HG03521 (cell line): ENCODE data around the gene PDZD2.

ENCODE experiments used
- ATAC-seq: cut with Tn5 transposase; IDR thresholded peaks from one replicate; pipeline ENCODE4 v1.9.1; 2021; ENCODE audit warnings: mild to moderate bottlenecking, moderate library complexity; ENCODE audit not compliant: unreplicated experiment

The PDZD2 gene

DNA sequence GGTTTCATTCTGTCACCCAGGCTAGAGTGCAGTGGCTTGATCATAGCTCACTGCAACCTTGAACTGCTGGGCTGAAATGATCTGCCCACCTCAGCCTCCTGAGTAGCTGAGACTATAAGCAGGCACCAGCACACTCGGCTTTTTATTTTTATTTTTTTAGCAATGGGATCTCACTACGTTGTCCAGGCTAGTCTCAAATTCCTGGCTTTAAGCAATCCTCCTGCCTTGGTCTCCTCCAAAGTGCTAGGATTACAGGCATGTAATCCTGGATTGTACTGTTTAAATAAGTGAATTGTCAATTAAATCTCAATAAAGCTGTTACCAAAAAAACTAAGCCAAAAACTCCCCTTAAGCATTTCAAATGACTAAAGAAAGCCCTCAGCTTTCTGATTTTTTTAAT, 516.3 kb downstream of the PDZD2 start:
- no peak for ATAC-seq

GRCh38 chr5:32156635-32157034, 517.7 kb downstream of the PDZD2 start:
- ATAC-seq, result no peak

DNA sequence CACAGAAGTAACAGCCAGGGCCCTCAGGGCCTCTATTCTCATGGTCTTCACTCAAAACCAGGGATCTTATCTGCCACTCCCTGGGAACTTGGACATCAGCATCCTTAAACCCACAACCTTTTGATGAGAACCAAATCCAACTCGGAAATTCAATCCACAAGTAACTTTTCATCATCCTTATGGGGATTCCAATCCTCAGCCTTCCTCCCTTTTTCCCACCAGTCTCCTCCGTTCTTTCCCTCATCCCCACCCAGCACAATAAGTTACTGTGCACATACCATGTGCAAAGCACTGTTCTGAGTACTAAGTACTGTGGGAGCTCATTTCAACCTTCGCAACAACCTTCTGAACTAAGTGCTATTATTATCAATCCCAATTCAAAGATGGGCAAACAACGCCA, 518.1 kb downstream of the PDZD2 start:
- ATAC-seq, result no peak

DNA sequence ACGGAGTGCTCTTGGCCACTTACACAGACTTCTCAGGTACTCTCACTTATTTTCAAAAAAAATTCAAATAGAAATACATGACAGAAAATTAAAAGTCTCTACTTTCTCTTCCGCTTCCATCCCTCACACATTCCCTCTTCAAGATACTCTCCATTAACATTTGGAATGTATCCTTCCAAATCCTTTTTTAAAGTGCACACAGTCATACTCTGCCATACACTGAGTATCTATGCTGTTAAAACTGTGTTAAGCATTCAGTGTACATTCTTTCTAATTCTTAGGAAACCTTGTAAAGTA, 519.7 kb downstream of the PDZD2 start:
- ATAC-seq, result no peak

- no peak for ATAC-seq
Observed at GRCh38 chr5:32159328-32160072, 520.6 kb downstream of the PDZD2 start.

GRCh38 chr5:32160228-32160627, 521.3 kb downstream of the PDZD2 start:
- no peak for ATAC-seq
